ENCODE data around the gene CGNL1. TPM values are rescaled to one million over a fixed set of nuclear protein-coding genes. Genes with fewer than 3 reads are reported as not detected.

Gene CGNL1
- total and polyA plus RNA-seq, 11 donors, result 3.8 to 40.0 (median 23.4) TPM

GRCh38 chr15:57472861-57473260 lies 96.6 kb downstream of the CGNL1 start:
- TF ChIP-seq CTCF (IDR thresholded peaks at IDR 0.05) (no peak), POLR2A (IDR thresholded peaks at IDR 0.05) (no peak)
- 90 to 96% (median 93%) methylated on average over 2 of the region's 2 CpGs for WGBS, 4 donors
- Histone ChIP-seq H3K4me1 (peaks cover 0 to 28% (median 0%) of the 10 kb centered on the region in 12 donors), H3K36me3 (no peaks in the 10 kb centered on the region), H3K4me3 (no peak overlapping the region), H3K27me3 (no peaks in the 10 kb centered on the region), H3K9me3 (no peaks in the 10 kb centered on the region), H3K27ac (no peak overlapping the region)
- intact Hi-C loops (cut with DNase I), result no loop called here
- ATAC-seq, result no peak
- DNase-seq, result no peak

GRCh38 chr15:57476533-57476975 lies 100.2 kb downstream of the CGNL1 start:
- TF ChIP-seq POLR2A (IDR thresholded peaks at IDR 0.05) (no peak), CTCF (IDR thresholded peaks at IDR 0.05) (no peak)
- peaks cover 0 to 22% (median 0%) of the 10 kb centered on the region in 12 donors for H3K4me1 ChIP-seq
- DNase-seq, result no peak
- intact Hi-C loops (cut with DNase I), result no loop called here
- H3K9me3 ChIP-seq, result no peaks in the 10 kb centered on the region
- no peak overlapping the region for H3K4me3 ChIP-seq
- peak overlapping the region in 5 of 12 donors; percentile 12 to 63 (median 52) for H3K27ac ChIP-seq
- no peaks in the 10 kb centered on the region for H3K27me3 ChIP-seq
- WGBS, 4 donors, result 61 to 69% (median 64%) methylated on average over 5 of the region's 5 CpGs
- H3K36me3 ChIP-seq, result no peaks in the 10 kb centered on the region
- ATAC-seq, result peak; percentile 30 to 75 (median 74)

GRCh38 chr15:57477736-57478522 lies 101.6 kb downstream of the CGNL1 start:
- DNase-seq (no peak), ATAC-seq (no peak)
- no peaks in the 10 kb centered on the region for H3K27me3 ChIP-seq
- H3K9me3 ChIP-seq, result no peaks in the 10 kb centered on the region
- H3K27ac ChIP-seq, result peak overlapping the region in 3 of 12 donors; percentile 14 to 63 (median 60)
- H3K4me1 ChIP-seq, result peaks cover 0 to 22% (median 0%) of the 10 kb centered on the region in 12 donors
- intact Hi-C loops (cut with DNase I), result no loop called here
- 79 to 86% (median 81%) methylated on average over 8 to 9 of the region's 9 CpGs for WGBS, 4 donors
- no peaks in the 10 kb centered on the region for H3K36me3 ChIP-seq
- H3K4me3 ChIP-seq, result no peak overlapping the region
- TF ChIP-seq POLR2A (IDR thresholded peaks at IDR 0.05) (no peak), CTCF (IDR thresholded peaks at IDR 0.05) (no peak)

GRCh38 chr15:57479005-57479404 lies 102.7 kb downstream of the CGNL1 start:
- H3K36me3 ChIP-seq, result no peaks in the 10 kb centered on the region
- peaks cover 0 to 22% (median 0%) of the 10 kb centered on the region in 12 donors for H3K4me1 ChIP-seq
- 33 to 97% (median 73%) methylated on average over 1 of the region's 1 CpG for WGBS, 4 donors
- ATAC-seq, result no peak
- no peak overlapping the region for H3K4me3 ChIP-seq
- DNase-seq, result no peak
- intact Hi-C loops (cut with DNase I), result no loop called here
- no peak overlapping the region for H3K27ac ChIP-seq
- H3K9me3 ChIP-seq, result no peaks in the 10 kb centered on the region
- H3K27me3 ChIP-seq, result no peaks in the 10 kb centered on the region
- no peak for TF ChIP-seq POLR2A (IDR thresholded peaks at IDR 0.05)
- no peak for TF ChIP-seq CTCF (IDR thresholded peaks at IDR 0.05)
